Neural cell (in vitro differentiated cells): ENCODE data around the gene OTULIN. TPM values are rescaled to one million over a fixed set of nuclear protein-coding genes. Genes with fewer than 3 reads are reported as not detected.

Experiments
- H2AFZ ChIP-seq: fragments of 200-600, 300-800 bp; sonication (generic), shearing (Covaris generic); 2 replicates; pipeline ENCODE4 v1.6.0; 2014; ENCODE audit warnings: low read depth, mild to moderate bottlenecking, antibody characterized with exemption, low read length, moderate library complexity
- H3F3A ChIP-seq: fragments of 200-600 bp; shearing (Covaris generic); 2 replicates; pipeline ENCODE4 v1.6.1; 2016; ENCODE audit warnings: mild to moderate bottlenecking, moderate library complexity, mixed read lengths, antibody characterized with exemption, low read length; ENCODE audit not compliant: insufficient read depth, poor library complexity, severe bottlenecking
- H3K27ac ChIP-seq: fragments of 200-600, 300-800 bp; sonication (generic), shearing (Covaris generic); 2 replicates; pipeline ENCODE4 v1.5.1; 2014; ENCODE audit warnings: mild to moderate bottlenecking, low read length, moderate library complexity
- H3K27me3 ChIP-seq: fragments of 300-800, 200-600 bp; sonication (generic), shearing (Covaris generic); 2 replicates; pipeline ENCODE4 v1.6.0; 2014; ENCODE audit warnings: mild to moderate bottlenecking, low read depth, low read length, moderate library complexity; ENCODE audit not compliant: insufficient read depth
- H3K36me3 ChIP-seq: fragments of 300-800, 200-600 bp; sonication (generic), shearing (Covaris generic); 2 replicates; pipeline ENCODE4 v1.5.1; 2014; ENCODE audit warnings: mild to moderate bottlenecking, antibody characterized with exemption, low read length, moderate library complexity; ENCODE audit not compliant: insufficient read depth
- H3K4me2 ChIP-seq: fragments of 300-800, 200-600 bp; sonication (generic), shearing (Covaris generic); 2 replicates; pipeline ENCODE4 v1.6.0; 2014; ENCODE audit warnings: mild to moderate bottlenecking, low read length
- H3K4me3 ChIP-seq: fragments of 300-800, 200-600 bp; sonication (generic), shearing (Covaris generic); 2 replicates; pipeline ENCODE4 v1.5.1; 2014; ENCODE audit warnings: mild to moderate bottlenecking, low read length, moderate library complexity
- H3K79me2 ChIP-seq: fragments of 200-600 bp; shearing (Covaris generic); replicated peaks from 2 replicates; pipeline ENCODE4 v1.6.0; 2014; ENCODE audit warnings: mild to moderate bottlenecking, low read length, moderate library complexity; ENCODE audit not compliant: insufficient read depth
- H3K9ac ChIP-seq: fragments of 300-800, 200-600 bp; sonication (generic), shearing (Covaris generic); 2 replicates; pipeline ENCODE4 v1.6.1; 2016; ENCODE audit warnings: mild to moderate bottlenecking, low read length, mixed read lengths
- H3K9me2 ChIP-seq: fragments of 200-600 bp; shearing (Covaris generic); 2 replicates; pipeline ENCODE4 v1.6.1; 2016; ENCODE audit warnings: mild to moderate bottlenecking, low read length, mixed read lengths; ENCODE audit not compliant: insufficient read depth
- H3K9me3 ChIP-seq: fragments of 200-600, 300-800 bp; sonication (generic), shearing (Covaris generic); 2 replicates; pipeline ENCODE4 v1.6.1; 2016; ENCODE audit warnings: mild to moderate bottlenecking, mixed run types, low read length, moderate library complexity, mixed read lengths
- H4K20me1 ChIP-seq: fragments of 200-600 bp; shearing (Covaris generic); 2 replicates; pipeline ENCODE4 v1.6.1; 2016; ENCODE audit warnings: mild to moderate bottlenecking, mixed run types; ENCODE audit not compliant: insufficient read depth
- EP300 ChIP-seq: fragments of 450-650 bp; conservative IDR thresholded peaks from 2 replicates; pipeline ENCODE4 v1.6.1; 2014; ENCODE audit warnings: antibody characterized with exemption, mild to moderate bottlenecking, moderate library complexity; ENCODE audit not compliant: poor library complexity, severe bottlenecking
- EZH2 ChIP-seq: fragments of 200-600, 300-800 bp; shearing (Covaris generic), sonication (generic); IDR thresholded peaks from 2 replicates; pipeline ENCODE4 v1.6.1; 2014; ENCODE audit warnings: antibody characterized with exemption, low read length, borderline replicate concordance, mild to moderate bottlenecking; ENCODE audit not compliant: insufficient read depth, poor library complexity, severe bottlenecking
- POLR2AphosphoS5 ChIP-seq: IDR thresholded peaks from 2 replicates; pipeline ENCODE4 v1.6.1; 2012
- RAD21 ChIP-seq: fragments of 450-650 bp; conservative IDR thresholded peaks from 2 replicates; pipeline ENCODE4 v1.6.1; 2014; ENCODE audit warnings: antibody characterized with exemption, mild to moderate bottlenecking, moderate library complexity
- REST ChIP-seq: IDR thresholded peaks from 2 replicates; pipeline ENCODE4 v1.6.1; 2012; ENCODE audit warnings: borderline replicate concordance
- SMC3 ChIP-seq: fragments of 450-650 bp; conservative IDR thresholded peaks from 2 replicates; pipeline ENCODE4 v1.6.1; 2014; ENCODE audit warnings: antibody characterized with exemption, mild to moderate bottlenecking, moderate library complexity; ENCODE audit not compliant: poor library complexity
- TAF1 ChIP-seq: IDR thresholded peaks from 2 replicates; pipeline ENCODE4 v1.6.1; 2012; ENCODE audit warnings: low read depth
- polyA plus RNA-seq: library from polyadenylated mRNA; depleted of rRNA; stranded (reverse); fragments of >200 nt; gene quantifications from 2 replicates; pipeline ENCODE4 v1.2.3, GENCODE V29; 2014

The OTULIN gene
- polyA plus RNA-seq, 1 donor from 2014 or later = 19.9 TPM

- no peaks in the 10 kb centered on the region for H4K20me1 ChIP-seq
- H2AFZ ChIP-seq = no peak overlapping the region
These were observed 35.4 kb downstream of the OTULIN start for GRCh38 chr5:14699807-14700400.

GRCh38 chr5:14700478-14701436, 36.2 kb downstream of the OTULIN start:
- TF ChIP-seq REST (no peak), SMC3 (no peak), RAD21 (no peak)
- Histone ChIP-seq H3K27ac (no peak overlapping the region), H3K27me3 (no peaks in the 10 kb centered on the region), H3K9me3 (no peaks in the 10 kb centered on the region), H4K20me1 (no peaks in the 10 kb centered on the region), H3K79me2 (no peaks in the 10 kb centered on the region), H3K4me2 (no peak overlapping the region), H3K4me3 (no peak overlapping the region), H3F3A (no peaks in the 10 kb centered on the region), H2AFZ (no peak overlapping the region), H3K9me2 (no peaks in the 10 kb centered on the region), H3K36me3 (no peaks in the 10 kb centered on the region), H3K9ac (no peak overlapping the region)

More at GRCh38 chr5:14699807-14700400, 35.4 kb downstream of the OTULIN start:
- no peaks in the 10 kb centered on the region for H3F3A ChIP-seq
- TF ChIP-seq REST = no peak
- TF ChIP-seq EZH2 = no peak
- TF ChIP-seq SMC3 = no peak
- TF ChIP-seq POLR2AphosphoS5 = no peak
- no peak for TF ChIP-seq RAD21
- no peak for TF ChIP-seq EP300
- TF ChIP-seq TAF1 = no peak
- no peak overlapping the region for H3K4me3 ChIP-seq
- no peaks in the 10 kb centered on the region for H3K36me3 ChIP-seq
- no peaks in the 10 kb centered on the region for H3K9me2 ChIP-seq
- H3K9me3 ChIP-seq = no peaks in the 10 kb centered on the region
- H3K9ac ChIP-seq = no peak overlapping the region
- H3K4me2 ChIP-seq = no peak overlapping the region
- no peak overlapping the region for H3K27ac ChIP-seq
- no peaks in the 10 kb centered on the region for H3K79me2 ChIP-seq
- no peaks in the 10 kb centered on the region for H3K27me3 ChIP-seq
